ENCODE data around the gene INPP5B. TPM values are rescaled to one million over a fixed set of nuclear protein-coding genes. Genes with fewer than 3 reads are reported as not detected.

The INPP5B gene
- total and polyA plus RNA-seq, 2 of the 13 experiments (the other 11 are each of a cell fraction or from before 2014, with no cell fraction given): 9.0 to 9.8 TPM

DNA sequence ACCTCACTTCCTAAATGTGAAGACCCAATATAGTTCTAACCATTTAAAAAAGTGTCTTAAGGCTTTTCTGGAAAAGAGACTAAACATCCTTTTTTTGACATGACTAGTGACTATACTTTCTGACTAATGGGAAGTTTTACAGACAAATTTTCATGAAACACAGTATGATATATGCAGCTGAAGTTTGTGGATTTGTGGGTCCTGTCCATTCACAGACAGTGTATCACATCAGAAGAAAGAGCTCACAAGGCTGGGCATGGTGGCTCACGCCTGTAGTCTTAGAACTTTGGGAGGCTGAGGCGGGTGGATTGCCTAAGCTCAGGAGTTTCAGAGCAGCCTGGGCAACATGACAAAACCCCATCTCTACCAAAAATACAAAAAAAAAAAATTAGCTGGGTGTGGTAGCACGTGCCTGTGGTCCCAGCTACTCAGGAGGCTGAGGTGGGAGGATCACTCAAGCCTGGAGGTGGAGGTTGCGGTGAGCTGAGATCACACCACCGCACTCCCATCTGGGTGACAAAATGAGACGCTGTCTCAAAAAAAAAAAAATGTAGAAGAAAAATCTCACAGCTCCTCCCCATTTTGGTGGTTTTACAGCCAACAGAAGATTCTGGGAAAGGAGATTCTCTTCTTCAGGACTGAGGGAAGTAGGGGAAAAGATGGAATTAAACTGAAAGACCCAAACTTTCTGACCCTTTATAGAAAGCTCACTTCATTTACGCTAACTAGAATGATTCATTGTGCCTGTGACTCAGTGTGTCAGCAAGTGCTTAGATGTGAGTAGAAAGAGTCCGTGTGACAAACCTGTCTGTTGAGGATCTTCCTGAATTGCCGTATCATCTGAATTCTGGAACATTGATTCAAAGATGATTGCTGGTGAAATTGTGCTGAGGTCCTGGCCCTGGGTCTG lies 123.7 kb downstream of the INPP5B start:
- 97% methylated on average over 9 of the region's 9 CpGs for WGBS (ENCODE audit: low lambda C conversion rate)
- H3K27me3 ChIP-seq (ENCODE audit: control insufficient read depth in 1 of 2, insufficient read depth in 2 of 2, low read length in 2 of 2): no peaks in the 10 kb centered on the region
- ATAC-seq (no peak), DNase-seq (ENCODE audit: low spot score) (no peak), FAIRE-seq (no peak)
- ChIA-PET POLR2A (no interaction called here), CTCF (ENCODE audit: low intra/inter-chr PET ratio, low total read pairs) (no interaction called here)
- no peak overlapping the region for H2AFZ ChIP-seq (ENCODE audit: low read length)
- H3K4me3 ChIP-seq (replicated peaks in 1 of 3; ENCODE audit: insufficient read depth in 1 of 3, low read depth in 2 of 3, low read length in 3 of 3): no peak overlapping the region
- in situ Hi-C loops (cut with HindIII; ENCODE audit: extremely low pct_ligation_motif_present, low pct_unique_long_range_greater_than_20kb): no loop called here
- H3K79me2 ChIP-seq (ENCODE audit: insufficient read depth, low read length): no peaks in the 10 kb centered on the region
- no peaks in the 10 kb centered on the region for H3K4me1 ChIP-seq (ENCODE audit: insufficient read depth, low read length)
- no peak overlapping the region for H3K4me2 ChIP-seq (ENCODE audit: low read depth, low read length)
- no peak overlapping the region for H3K27ac ChIP-seq (ENCODE audit: extremely low read length, insufficient read depth, low read length)
- intact Hi-C loops (cut with micrococcal nuclease; ENCODE audit: unreplicated experiment): no loop called here
- no TSS peak for BruUV-seq (replicated peaks)
- no peak for TF ChIP-seq ZNF354B (CRISPR knock-in tag; IDR thresholded peaks at IDR 0.05)
- TF ChIP-seq, protein P1, sequence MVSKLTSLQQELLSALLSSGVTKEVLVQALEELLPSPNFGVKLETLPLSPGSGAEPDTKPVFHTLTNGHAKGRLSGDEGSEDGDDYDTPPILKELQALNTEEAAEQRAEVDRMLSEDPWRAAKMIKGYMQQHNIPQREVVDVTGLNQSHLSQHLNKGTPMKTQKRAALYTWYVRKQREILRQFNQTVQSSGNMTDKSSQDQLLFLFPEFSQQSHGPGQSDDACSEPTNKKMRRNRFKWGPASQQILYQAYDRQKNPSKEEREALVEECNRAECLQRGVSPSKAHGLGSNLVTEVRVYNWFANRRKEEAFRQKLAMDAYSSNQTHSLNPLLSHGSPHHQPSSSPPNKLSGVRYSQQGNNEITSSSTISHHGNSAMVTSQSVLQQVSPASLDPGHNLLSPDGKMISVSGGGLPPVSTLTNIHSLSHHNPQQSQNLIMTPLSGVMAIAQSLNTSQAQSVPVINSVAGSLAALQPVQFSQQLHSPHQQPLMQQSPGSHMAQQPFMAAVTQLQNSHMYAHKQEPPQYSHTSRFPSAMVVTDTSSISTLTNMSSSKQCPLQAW (CRISPR knock-in tag; IDR thresholded peaks at IDR 0.05): no peak
- no peak for TF ChIP-seq HOXD1 (CRISPR knock-in tag; IDR thresholded peaks at IDR 0.05)
- no peak for TF ChIP-seq ZNF546 (CRISPR knock-in tag; conservative IDR thresholded peaks at IDR 0.05)
- TF ChIP-seq, protein P2, sequence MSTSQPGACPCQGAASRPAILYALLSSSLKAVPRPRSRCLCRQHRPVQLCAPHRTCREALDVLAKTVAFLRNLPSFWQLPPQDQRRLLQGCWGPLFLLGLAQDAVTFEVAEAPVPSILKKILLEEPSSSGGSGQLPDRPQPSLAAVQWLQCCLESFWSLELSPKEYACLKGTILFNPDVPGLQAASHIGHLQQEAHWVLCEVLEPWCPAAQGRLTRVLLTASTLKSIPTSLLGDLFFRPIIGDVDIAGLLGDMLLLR (CRISPR knock-in tag; IDR thresholded peaks at IDR 0.05): no peak
- no peak for TF ChIP-seq ZNF101 (CRISPR knock-in tag; IDR thresholded peaks at IDR 0.05; ENCODE audit: borderline replicate concordance, low read depth)
- TF ChIP-seq, protein P3, sequence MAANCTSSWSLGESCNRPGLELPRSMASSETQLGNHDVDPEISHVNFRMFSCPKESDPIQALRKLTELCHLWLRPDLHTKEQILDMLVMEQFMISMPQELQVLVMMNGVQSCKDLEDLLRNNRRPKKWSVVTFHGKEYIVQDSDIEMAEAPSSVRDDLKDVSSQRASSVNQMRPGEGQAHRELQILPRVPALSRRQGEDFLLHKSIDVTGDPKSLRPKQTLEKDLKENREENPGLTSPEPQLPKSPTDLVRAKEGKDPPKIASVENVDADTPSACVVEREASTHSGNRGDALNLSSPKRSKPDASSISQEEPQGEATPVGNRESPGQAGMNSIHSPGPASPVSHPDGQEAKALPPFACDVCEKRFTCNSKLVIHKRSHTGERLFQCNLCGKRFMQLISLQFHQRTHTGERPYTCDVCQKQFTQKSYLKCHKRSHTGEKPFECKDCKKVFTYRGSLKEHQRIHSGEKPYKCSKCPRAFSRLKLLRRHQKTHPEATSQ (CRISPR knock-in tag; IDR thresholded peaks at IDR 0.05; ENCODE audit: borderline replicate concordance): no peak
- TF ChIP-seq, protein P4, sequence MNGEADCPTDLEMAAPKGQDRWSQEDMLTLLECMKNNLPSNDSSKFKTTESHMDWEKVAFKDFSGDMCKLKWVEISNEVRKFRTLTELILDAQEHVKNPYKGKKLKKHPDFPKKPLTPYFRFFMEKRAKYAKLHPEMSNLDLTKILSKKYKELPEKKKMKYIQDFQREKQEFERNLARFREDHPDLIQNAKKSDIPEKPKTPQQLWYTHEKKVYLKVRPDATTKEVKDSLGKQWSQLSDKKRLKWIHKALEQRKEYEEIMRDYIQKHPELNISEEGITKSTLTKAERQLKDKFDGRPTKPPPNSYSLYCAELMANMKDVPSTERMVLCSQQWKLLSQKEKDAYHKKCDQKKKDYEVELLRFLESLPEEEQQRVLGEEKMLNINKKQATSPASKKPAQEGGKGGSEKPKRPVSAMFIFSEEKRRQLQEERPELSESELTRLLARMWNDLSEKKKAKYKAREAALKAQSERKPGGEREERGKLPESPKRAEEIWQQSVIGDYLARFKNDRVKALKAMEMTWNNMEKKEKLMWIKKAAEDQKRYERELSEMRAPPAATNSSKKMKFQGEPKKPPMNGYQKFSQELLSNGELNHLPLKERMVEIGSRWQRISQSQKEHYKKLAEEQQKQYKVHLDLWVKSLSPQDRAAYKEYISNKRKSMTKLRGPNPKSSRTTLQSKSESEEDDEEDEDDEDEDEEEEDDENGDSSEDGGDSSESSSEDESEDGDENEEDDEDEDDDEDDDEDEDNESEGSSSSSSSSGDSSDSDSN (CRISPR knock-in tag; IDR thresholded peaks at IDR 0.05): no peak
- TF ChIP-seq, protein P5, sequence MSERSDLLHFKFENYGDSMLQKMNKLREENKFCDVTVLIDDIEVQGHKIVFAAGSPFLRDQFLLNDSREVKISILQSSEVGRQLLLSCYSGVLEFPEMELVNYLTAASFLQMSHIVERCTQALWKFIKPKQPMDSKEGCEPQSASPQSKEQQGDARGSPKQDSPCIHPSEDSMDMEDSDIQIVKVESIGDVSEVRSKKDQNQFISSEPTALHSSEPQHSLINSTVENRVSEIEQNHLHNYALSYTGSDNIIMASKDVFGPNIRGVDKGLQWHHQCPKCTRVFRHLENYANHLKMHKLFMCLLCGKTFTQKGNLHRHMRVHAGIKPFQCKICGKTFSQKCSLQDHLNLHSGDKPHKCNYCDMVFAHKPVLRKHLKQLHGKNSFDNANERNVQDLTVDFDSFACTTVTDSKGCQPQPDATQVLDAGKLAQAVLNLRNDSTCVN (CRISPR knock-in tag; IDR thresholded peaks at IDR 0.05; ENCODE audit: borderline replicate concordance): no peak
- no peak for TF ChIP-seq HMG20A (CRISPR knock-in tag; IDR thresholded peaks at IDR 0.05; ENCODE audit: borderline replicate concordance)
- no peak for TF ChIP-seq ZFYVE20 (CRISPR knock-in tag; IDR thresholded peaks at IDR 0.05; ENCODE audit: borderline replicate concordance, low read depth)
- TF ChIP-seq, protein P6, sequence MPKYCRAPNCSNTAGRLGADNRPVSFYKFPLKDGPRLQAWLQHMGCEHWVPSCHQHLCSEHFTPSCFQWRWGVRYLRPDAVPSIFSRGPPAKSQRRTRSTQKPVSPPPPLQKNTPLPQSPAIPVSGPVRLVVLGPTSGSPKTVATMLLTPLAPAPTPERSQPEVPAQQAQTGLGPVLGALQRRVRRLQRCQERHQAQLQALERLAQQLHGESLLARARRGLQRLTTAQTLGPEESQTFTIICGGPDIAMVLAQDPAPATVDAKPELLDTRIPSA (CRISPR knock-in tag; IDR thresholded peaks at IDR 0.05; ENCODE audit: borderline replicate concordance): no peak
- TF ChIP-seq DPF2 (CRISPR knock-in tag; IDR thresholded peaks at IDR 0.05; ENCODE audit: borderline replicate concordance, low read depth): no peak
- no peaks in the 10 kb centered on the region for H4K20me1 ChIP-seq (ENCODE audit: insufficient read depth, low read length)
- H3K9ac ChIP-seq (ENCODE audit: insufficient read depth, low read depth, low read length): no peak overlapping the region
- H3K36me3 ChIP-seq (replicated peaks in 1 of 2; ENCODE audit: control insufficient read depth in 1 of 2, insufficient read depth in 2 of 2, low read length in 2 of 2): peaks cover 10 to 41% of the 10 kb centered on the region in 2 experiments; a peak in 4 of 5 replicates
- no peaks in the 10 kb centered on the region for H3K9me3 ChIP-seq (ENCODE audit: low read length)
